Activated T-helper 17 cell treated with anti-CD3 and anti-CD28 coated beads, Interleukin-2, amount 50 U/mL, for 72 hours (primary cell): ENCODE data around the gene SUPT3H. TPM values are rescaled to one million over a fixed set of nuclear protein-coding genes. Genes with fewer than 3 reads are reported as not detected.
"Not testable (repeated sequence)": the region's sequence is repeated elsewhere in the genome, so short reads cannot be mapped to it uniquely, and the experiment has no call there.

Experiments used
- ATAC-seq: fragments of 150-1000 bp; cut with Tn5 transposase; replicated peaks from 2 replicates; pipeline ENCODE4 v1.10.0; 2021; ENCODE audit warnings: mild to moderate bottlenecking, moderate library complexity
- H3K27ac Mint-ChIP-seq: one replicate; pipeline ENCODE4 v1.8.0; 2022; ENCODE audit warnings: mixed read lengths
- H3K27me3 Mint-ChIP-seq: one replicate; pipeline ENCODE4 v1.8.0; 2022; ENCODE audit warnings: mixed read lengths
- H3K36me3 Mint-ChIP-seq: one replicate; pipeline ENCODE4 v1.8.0; 2022; ENCODE audit warnings: low read depth, mild to moderate bottlenecking, mixed read lengths
- H3K4me1 Mint-ChIP-seq: one replicate; pipeline ENCODE4 v1.8.0; 2022; ENCODE audit warnings: mixed read lengths
- H3K4me3 Mint-ChIP-seq: one replicate; pipeline ENCODE4 v1.8.0; 2022; ENCODE audit warnings: mild to moderate bottlenecking, mixed read lengths
- H3K9me3 Mint-ChIP-seq: one replicate; pipeline ENCODE4 v1.8.0; 2022; ENCODE audit warnings: mixed read lengths
- total RNA-seq, 2 donors: library from RNA; stranded (reverse); gene quantifications; one replicate each; pipeline ENCODE4 v1.2.3, GENCODE V29; 2022

SUPT3H gene
- total RNA-seq, 2 donors from 2014 or later, result 12.1 to 20.0 TPM

GRCh38 chr6:44868335-44868668 lies 509.4 kb downstream of the SUPT3H start:
- Mint-ChIP-seq H3K4me3 (peak overlapping the region; percentile 56), H3K4me1 (peaks cover 18% of the 10 kb centered on the region), H3K36me3 (peaks cover 28% of the 10 kb centered on the region), H3K27ac (peak overlapping the region; percentile 59), H3K27me3 (no peaks in the 10 kb centered on the region), H3K9me3 (peaks cover 18% of the 10 kb centered on the region)
- no peak for ATAC-seq

- Mint-ChIP-seq H3K4me3 (no peak overlapping the region), H3K27me3 (no peaks in the 10 kb centered on the region), H3K36me3 (peaks cover 30% of the 10 kb centered on the region), H3K9me3 (peaks cover 18% of the 10 kb centered on the region), H3K4me1 (peaks cover 18% of the 10 kb centered on the region), H3K27ac (no peak overlapping the region)
- no peak for ATAC-seq
Observed at GRCh38 chr6:44867571-44868334, 510.0 kb downstream of the SUPT3H start.

GRCh38 chr6:44865184-44865583 lies 512.5 kb downstream of the SUPT3H start:
- H3K36me3 Mint-ChIP-seq, result peaks cover 30% of the 10 kb centered on the region
- not testable (repeated sequence) for H3K4me3 Mint-ChIP-seq
- peaks cover 19% of the 10 kb centered on the region for H3K4me1 Mint-ChIP-seq

GRCh38 chr6:44859901-44860410 lies 517.8 kb downstream of the SUPT3H start:
- Mint-ChIP-seq H3K4me1 (peaks cover 29% of the 10 kb centered on the region), H3K27ac (peak overlapping the region; percentile 11), H3K9me3 (peaks cover 2% of the 10 kb centered on the region), H3K4me3 (no peak overlapping the region), H3K36me3 (peaks cover 13% of the 10 kb centered on the region), H3K27me3 (no peaks in the 10 kb centered on the region)
- no peak for ATAC-seq

More at GRCh38 chr6:44865184-44865583, 512.5 kb downstream of the SUPT3H start:
- peaks cover 18% of the 10 kb centered on the region for H3K9me3 Mint-ChIP-seq
- not testable (repeated sequence) for H3K27ac Mint-ChIP-seq, ATAC-seq, H3K27me3 Mint-ChIP-seq

- H3K9me3 Mint-ChIP-seq, result no peaks in the 10 kb centered on the region
- no peak overlapping the region for H3K4me3 Mint-ChIP-seq
- H3K4me1 Mint-ChIP-seq, result peaks cover 29% of the 10 kb centered on the region
- peaks cover 16% of the 10 kb centered on the region for H3K36me3 Mint-ChIP-seq
- no peaks in the 10 kb centered on the region for H3K27me3 Mint-ChIP-seq
- no peak for ATAC-seq
- H3K27ac Mint-ChIP-seq, result no peak overlapping the region
Observed at GRCh38 chr6:44858998-44859397, 518.7 kb downstream of the SUPT3H start.

GRCh38 chr6:44856479-44856878 lies 521.3 kb downstream of the SUPT3H start:
- H3K27me3 Mint-ChIP-seq, result no peaks in the 10 kb centered on the region
- H3K4me3 Mint-ChIP-seq, result no peak overlapping the region
- H3K36me3 Mint-ChIP-seq, result peaks cover 10% of the 10 kb centered on the region
- no peak for ATAC-seq
- H3K4me1 Mint-ChIP-seq, result peaks cover 26% of the 10 kb centered on the region
- H3K27ac Mint-ChIP-seq, result no peak overlapping the region
- no peaks in the 10 kb centered on the region for H3K9me3 Mint-ChIP-seq

GRCh38 chr6:44855562-44856411 lies 521.9 kb downstream of the SUPT3H start:
- Mint-ChIP-seq H3K9me3 (no peaks in the 10 kb centered on the region), H3K4me1 (peaks cover 26% of the 10 kb centered on the region), H3K4me3 (no peak overlapping the region), H3K27ac (peak overlapping the region; percentile 70), H3K27me3 (no peaks in the 10 kb centered on the region), H3K36me3 (peaks cover 10% of the 10 kb centered on the region)
- no peak for ATAC-seq

GRCh38 chr6:44854712-44855443 lies 522.9 kb downstream of the SUPT3H start:
- Mint-ChIP-seq H3K27ac (no peak overlapping the region), H3K36me3 (peaks cover 10% of the 10 kb centered on the region), H3K4me3 (no peak overlapping the region), H3K4me1 (peaks cover 22% of the 10 kb centered on the region), H3K27me3 (no peaks in the 10 kb centered on the region), H3K9me3 (no peaks in the 10 kb centered on the region)
- ATAC-seq, result no peak

- H3K4me1 Mint-ChIP-seq, result peaks cover 13% of the 10 kb centered on the region
- H3K4me3 Mint-ChIP-seq, result no peak overlapping the region
- H3K9me3 Mint-ChIP-seq, result no peaks in the 10 kb centered on the region
- H3K36me3 Mint-ChIP-seq, result peaks cover 10% of the 10 kb centered on the region
- H3K27me3 Mint-ChIP-seq, result no peaks in the 10 kb centered on the region
- H3K27ac Mint-ChIP-seq, result no peak overlapping the region
- ATAC-seq, result no peak
Observed at GRCh38 chr6:44851176-44851575, 526.6 kb downstream of the SUPT3H start.

- Mint-ChIP-seq H3K9me3 (no peaks in the 10 kb centered on the region), H3K4me3 (no peak overlapping the region), H3K4me1 (peaks cover 9% of the 10 kb centered on the region), H3K36me3 (peaks cover 6% of the 10 kb centered on the region), H3K27me3 (no peaks in the 10 kb centered on the region), H3K27ac (no peak overlapping the region)
- no peak for ATAC-seq
Observed at GRCh38 chr6:44850312-44850711, 527.4 kb downstream of the SUPT3H start.

GRCh38 chr6:44849806-44850205 lies 527.9 kb downstream of the SUPT3H start:
- Mint-ChIP-seq H3K9me3 (no peaks in the 10 kb centered on the region), H3K36me3 (peaks cover 6% of the 10 kb centered on the region), H3K27me3 (no peaks in the 10 kb centered on the region), H3K27ac (no peak overlapping the region), H3K4me3 (no peak overlapping the region), H3K4me1 (peaks cover 5% of the 10 kb centered on the region)
- ATAC-seq, result no peak

GRCh38 chr6:44843734-44844133 lies 534.0 kb downstream of the SUPT3H start:
- H3K36me3 Mint-ChIP-seq, result no peaks in the 10 kb centered on the region
- H3K9me3 Mint-ChIP-seq, result no peaks in the 10 kb centered on the region
- no peaks in the 10 kb centered on the region for H3K27me3 Mint-ChIP-seq
- no peak overlapping the region for H3K27ac Mint-ChIP-seq
- no peak overlapping the region for H3K4me3 Mint-ChIP-seq
- no peak for ATAC-seq
- peaks cover 11% of the 10 kb centered on the region for H3K4me1 Mint-ChIP-seq

GRCh38 chr6:44842616-44843015 lies 535.1 kb downstream of the SUPT3H start:
- H3K4me3 Mint-ChIP-seq, result no peak overlapping the region
- no peak for ATAC-seq
- H3K27ac Mint-ChIP-seq, result no peak overlapping the region
- H3K9me3 Mint-ChIP-seq, result no peaks in the 10 kb centered on the region
- no peaks in the 10 kb centered on the region for H3K27me3 Mint-ChIP-seq
- H3K36me3 Mint-ChIP-seq, result no peaks in the 10 kb centered on the region
- peaks cover 16% of the 10 kb centered on the region for H3K4me1 Mint-ChIP-seq

- H3K4me1 Mint-ChIP-seq, result peaks cover 16% of the 10 kb centered on the region
- no peaks in the 10 kb centered on the region for H3K36me3 Mint-ChIP-seq
- no peaks in the 10 kb centered on the region for H3K27me3 Mint-ChIP-seq
- H3K27ac Mint-ChIP-seq, result no peak overlapping the region
- no peaks in the 10 kb centered on the region for H3K9me3 Mint-ChIP-seq
- no peak overlapping the region for H3K4me3 Mint-ChIP-seq
- no peak for ATAC-seq
Observed at GRCh38 chr6:44841829-44842228, 535.9 kb downstream of the SUPT3H start.
